Measurements from ENCODE around the gene LPAR5. TPM values are rescaled to one million over a fixed set of nuclear protein-coding genes. Genes with fewer than 3 reads are reported as not detected.

LPAR5 gene
- polyA plus RNA-seq, 1 of the 3 experiments (the other 2 are of a cell fraction) = 0.03 TPM

- H2AFZ ChIP-seq (ENCODE audit: low read depth) = no peak overlapping the region
- ChIA-PET CTCF (interaction anchor here (0.8 to 2.8 kb wide), 3 partner anchors 14 to 20 kb away, joined by 3 to 13 read pairs (median 3); no protein-coding TSS in a partner anchor), POLR2A (no interaction called here)
- H3K4me1 ChIP-seq (ENCODE audit: control insufficient read depth in 1 of 2, insufficient read depth in 2 of 2, low read depth in 1 of 2, low read length in 1 of 2) = no peaks in the 10 kb centered on the region
- TF ChIP-seq, protein P1, sequence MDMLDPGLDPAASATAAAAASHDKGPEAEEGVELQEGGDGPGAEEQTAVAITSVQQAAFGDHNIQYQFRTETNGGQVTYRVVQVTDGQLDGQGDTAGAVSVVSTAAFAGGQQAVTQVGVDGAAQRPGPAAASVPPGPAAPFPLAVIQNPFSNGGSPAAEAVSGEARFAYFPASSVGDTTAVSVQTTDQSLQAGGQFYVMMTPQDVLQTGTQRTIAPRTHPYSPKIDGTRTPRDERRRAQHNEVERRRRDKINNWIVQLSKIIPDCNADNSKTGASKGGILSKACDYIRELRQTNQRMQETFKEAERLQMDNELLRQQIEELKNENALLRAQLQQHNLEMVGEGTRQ (IDR thresholded peaks at IDR 0.05; ENCODE audit: borderline replicate concordance, low read depth, low read length) = no peak
- no peak for TF ChIP-seq GABPA (IDR thresholded peaks at IDR 0.05; ENCODE audit: low read depth)
- no peak for TF ChIP-seq USF1 (IDR thresholded peaks at IDR 0.05; ENCODE audit: borderline replicate concordance, low read depth)
- TF ChIP-seq MEF2A (IDR thresholded peaks at IDR 0.05; ENCODE audit: borderline replicate concordance, low read depth) = no peak
- no peak for TF ChIP-seq EP300 (IDR thresholded peaks at IDR 0.05; ENCODE audit: borderline replicate concordance in 1 of 2, low read depth in 1 of 2, low read length in 1 of 2)
- no peak for TF ChIP-seq CHD2 (IDR thresholded peaks at IDR 0.05; ENCODE audit: low read length, partially characterized antibody)
- no peak for TF ChIP-seq CTCF (IDR thresholded peaks at IDR 0.05)
- no peak for TF ChIP-seq RAD21 (IDR thresholded peaks at IDR 0.05; ENCODE audit: low read length)
- TF ChIP-seq NRF1 (IDR thresholded peaks at IDR 0.05; ENCODE audit: low read depth, low read length) = no peak
- no peak for TF ChIP-seq NFIC (IDR thresholded peaks at IDR 0.05; ENCODE audit: borderline replicate concordance)
- H3K9me3 ChIP-seq = no peaks in the 10 kb centered on the region
- H3K27me3 ChIP-seq (ENCODE audit: insufficient read depth) = no peaks in the 10 kb centered on the region
- 93% methylated on average over 10 of the region's 10 CpGs for WGBS (ENCODE audit: low lambda C conversion rate)
- no peak overlapping the region for H3K4me3 ChIP-seq (ENCODE audit: low read depth in 2 of 2, low read length in 1 of 2)
- H3K27ac ChIP-seq (ENCODE audit: low read depth in 2 of 2, low read length in 1 of 2) = no peak overlapping the region
- H3K9me2 ChIP-seq = no peaks in the 10 kb centered on the region
- no peak overlapping the region for H3K4me2 ChIP-seq
- no peak overlapping the region for H3K9ac ChIP-seq
- H3K79me2 ChIP-seq (ENCODE audit: insufficient read depth) = peaks cover 37% of the 10 kb centered on the region
- no peak for DNase-seq
- H4K20me1 ChIP-seq (ENCODE audit: insufficient read depth) = no peaks in the 10 kb centered on the region
- H3K36me3 ChIP-seq (replicated peaks in 1 of 2; ENCODE audit: control insufficient read depth in 1 of 2, insufficient read depth in 2 of 2, low read length in 1 of 2) = peaks cover 66 to 82% of the 10 kb centered on the region in 2 experiments
- H3F3A ChIP-seq (replicated peaks; ENCODE audit: insufficient read depth) = no peaks in the 10 kb centered on the region
Observed at GRCh38 chr12:6584293-6584692, 51.5 kb downstream of the LPAR5 start.

DNA sequence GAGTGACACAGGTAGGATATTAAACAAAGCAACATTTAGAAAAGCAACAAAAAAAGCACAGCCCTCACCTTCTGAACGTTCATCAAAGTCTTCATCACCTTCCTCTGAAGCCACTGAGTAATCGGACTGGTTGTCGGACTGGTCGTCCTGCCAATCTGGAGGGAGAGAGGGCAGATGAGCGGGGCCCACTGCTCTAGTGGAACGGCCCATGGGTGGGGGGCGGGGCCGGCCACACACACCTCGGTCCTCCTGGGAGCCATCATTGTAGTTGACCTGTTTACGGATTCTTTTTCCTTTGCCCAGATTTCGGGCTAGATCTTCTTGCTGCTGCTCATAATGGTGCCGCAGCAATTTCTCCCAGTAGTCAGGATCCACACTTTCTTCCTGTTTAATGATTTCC is 52.8 kb downstream of the LPAR5 start:
- Histone ChIP-seq H2AFZ (ENCODE audit: low read depth) (no peak overlapping the region), H3K9me2 (no peaks in the 10 kb centered on the region), H3K27ac (ENCODE audit: low read depth in 2 of 2, low read length in 1 of 2) (no peak overlapping the region), H3K27me3 (ENCODE audit: insufficient read depth) (no peaks in the 10 kb centered on the region), H3K4me1 (ENCODE audit: control insufficient read depth in 1 of 2, insufficient read depth in 2 of 2, low read depth in 1 of 2, low read length in 1 of 2) (no peaks in the 10 kb centered on the region), H3K9ac (no peak overlapping the region), H3K4me3 (ENCODE audit: low read depth in 2 of 2, low read length in 1 of 2) (no peak overlapping the region), H4K20me1 (ENCODE audit: insufficient read depth) (no peaks in the 10 kb centered on the region), H3K36me3 (replicated peaks in 1 of 2; ENCODE audit: control insufficient read depth in 1 of 2, insufficient read depth in 2 of 2, low read length in 1 of 2) (peaks cover 67 to 82% of the 10 kb centered on the region in 2 experiments), H3K79me2 (ENCODE audit: insufficient read depth) (peaks cover 30% of the 10 kb centered on the region), H3K9me3 (no peaks in the 10 kb centered on the region), H3K4me2 (no peak overlapping the region), H3F3A (replicated peaks; ENCODE audit: insufficient read depth) (peaks cover 8% of the 10 kb centered on the region)
- CTCF ChIA-PET = interaction anchor here (0.5 to 2.8 kb wide), 4 partner anchors 12 to 112 kb away, joined by 3 to 13 read pairs (median 5); partner anchors contain the start of gene VAMP1
- no peak for DNase-seq
- WGBS (ENCODE audit: low lambda C conversion rate) = 90% methylated on average over 12 of the region's 12 CpGs
- no peak for TF ChIP-seq PBX3 (IDR thresholded peaks at IDR 0.05)
- POLR2A ChIA-PET = no interaction called here
